HCT116 (cell line): Measurements from ENCODE around the gene BBX. TPM values are rescaled to one million over a fixed set of nuclear protein-coding genes. Genes with fewer than 3 reads are reported as not detected.

Source experiments
- ATAC-seq: fragments of 200-7000 bp; cut with Tn5 transposase; 2 replicates; pipeline ENCODE4 v1.9.1; 2020; ENCODE audit warnings: mild to moderate bottlenecking, moderate library complexity
- BruUV-seq: library from RNA; stranded (reverse); fragments of 400-500 nt; replicated peaks from 2 replicates; lab custom pipeline; 2021; lab: Mats Ljungman, UMichigan
- CTCF ChIA-PET: fragments of 300-600 bp; sonication (Branson Sonifier 250); formaldehyde crosslinking; loops from one replicate; lab custom pipeline; 2021; ENCODE audit warnings: antibody characterized with exemption; lab: Charles Lee
- POLR2A ChIA-PET: fragments of 300-600, 350-600 bp; sonication (Branson Sonifier 250); formaldehyde crosslinking; loops from one replicate; lab custom pipeline; 2021; ENCODE audit warnings: antibody characterized with exemption; lab: Charles Lee
- RAD21 ChIA-PET, 2 experiments: fragments of 300-600 bp; sonication (Branson Sonifier 250); formaldehyde crosslinking; loops; one replicate each; lab custom pipeline; 2023; ENCODE audit warnings: low total read pairs in 2 of 2; ENCODE audit not compliant: uncharacterized antibody in 2 of 2, unreplicated experiment in 2 of 2, low non-redundant PET in 1 of 2; lab: Charles Lee
- DNase-seq: peaks from one replicate; pipeline ENCODE4 v3.0.0-alpha.2; 2010; ENCODE audit warnings: low read depth, low spot score
- H2AFZ ChIP-seq: fragments of 200-600 bp; shearing (Covaris generic), sonication (generic); 2 replicates; pipeline ENCODE4 v1.6.1; 2017; ENCODE audit warnings: low read depth, mixed run types, mixed read lengths, antibody characterized with exemption, low read length; ENCODE audit not compliant: poor library complexity, severe bottlenecking
- H3K27ac ChIP-seq: 2 replicates; pipeline ENCODE4 v1.5.1; 2012; ENCODE audit warnings: low read depth, low read length
- H3K27me3 ChIP-seq: fragments of 200-600 bp; sonication (generic); 2 replicates; pipeline ENCODE4 v1.6.1; 2016; ENCODE audit warnings: mixed run types, low read length, mixed read lengths; ENCODE audit not compliant: insufficient read depth
- H3K36me3 ChIP-seq, 2 experiments: fragments of 200-500 bp in 1 of 2; fragments of 200-600 bp in 1 of 2; sonication (Bioruptor generic) in 1 of 2; sonication (generic) in 1 of 2; 2 replicates each; pipeline versions ENCODE4 v1.5.1 to v1.6.1; 2014 to 2016; ENCODE audit warnings: low read length in 2 of 2, inconsistent platforms in 1 of 2, mixed read lengths in 1 of 2, mixed run types in 1 of 2; ENCODE audit not compliant: insufficient read depth in 2 of 2, control insufficient read depth in 1 of 2
- H3K4me1 ChIP-seq, 2 experiments: fragments of 200-600 bp in 1 of 2; sonication (generic) in 1 of 2; 2 replicates each; pipeline versions ENCODE4 v1.5.1 to v1.6.1; 2012 to 2017; ENCODE audit warnings: low read length in 2 of 2, inconsistent platforms in 1 of 2, mild to moderate bottlenecking in 1 of 2, mixed read lengths in 1 of 2, mixed run types in 1 of 2, moderate library complexity in 1 of 2; ENCODE audit not compliant: insufficient read depth in 2 of 2, control insufficient read depth in 1 of 2
- H3K4me2 ChIP-seq: fragments of 200-600 bp; sonication (generic); 2 replicates; pipeline ENCODE4 v1.6.1; 2017; ENCODE audit warnings: mixed run types, low read length, mixed read lengths
- H3K4me3 ChIP-seq, 2 experiments: fragments of 200-600 bp in 1 of 2; sonication (generic) in 1 of 2; replicated peaks in 1 of 2; 2 replicates each; pipeline ENCODE4 v1.5.1; 2011 to 2016; ENCODE audit warnings: low read length in 2 of 2, control low read depth in 1 of 2, low read depth in 1 of 2, mild to moderate bottlenecking in 1 of 2, mixed read lengths in 1 of 2, mixed run types in 1 of 2
- H3K79me2 ChIP-seq: fragments of 200-600 bp; sonication (generic); 2 replicates; pipeline ENCODE4 v1.6.1; 2017; ENCODE audit warnings: mild to moderate bottlenecking, mixed run types, low read length, moderate library complexity, mixed read lengths; ENCODE audit not compliant: insufficient read depth
- H3K9ac ChIP-seq: fragments of 200-600 bp; sonication (generic); 2 replicates; pipeline ENCODE4 v1.6.1; 2016; ENCODE audit warnings: low read length, mixed read lengths
- H3K9me2 ChIP-seq: fragments of 200-600 bp; sonication (generic), shearing (Covaris generic); 2 replicates; pipeline ENCODE4 v1.6.1; 2017; ENCODE audit warnings: mixed run types, mild to moderate bottlenecking, moderate library complexity; ENCODE audit not compliant: insufficient read depth
- H3K9me3 ChIP-seq, 2 experiments: fragments of 200-500 bp in 1 of 2; fragments of 200-600 bp in 1 of 2; sonication (Bioruptor generic) in 1 of 2; sonication (generic) in 1 of 2; 2 replicates each; pipeline ENCODE4 v1.6.1; 2014 to 2017; ENCODE audit warnings: low read length in 2 of 2, mixed read lengths in 2 of 2, inconsistent platforms in 1 of 2, low read depth in 1 of 2, mild to moderate bottlenecking in 1 of 2, mixed run types in 1 of 2, moderate library complexity in 1 of 2; ENCODE audit not compliant: control insufficient read depth in 1 of 2, insufficient read depth in 1 of 2
- H4K20me1 ChIP-seq: fragments of 200-600 bp; sonication (generic), shearing (Covaris generic); 2 replicates; pipeline ENCODE4 v1.6.1; 2017; ENCODE audit warnings: mixed run types, mild to moderate bottlenecking, moderate library complexity; ENCODE audit not compliant: insufficient read depth
- CEBPB ChIP-seq: IDR thresholded peaks from 2 replicates; pipeline ENCODE4 v1.6.1; 2012; ENCODE audit warnings: low read depth
- EGR1 ChIP-seq: IDR thresholded peaks from 2 replicates; pipeline ENCODE4 v1.6.1; 2012; ENCODE audit warnings: low read depth
- EZH2 ChIP-seq: fragments of 200-600 bp; sonication (generic); IDR thresholded peaks from 2 replicates; pipeline ENCODE4 v1.6.1; 2017; ENCODE audit warnings: antibody characterized with exemption, mixed run types
- EZH2phosphoT487 ChIP-seq: fragments of 200-600 bp; IDR thresholded peaks from 2 replicates; pipeline ENCODE4 v1.6.1; 2018; ENCODE audit warnings: antibody characterized with exemption, borderline replicate concordance
- JUND ChIP-seq: IDR thresholded peaks from 2 replicates; pipeline ENCODE4 v1.6.1; 2012
- POLR2A ChIP-seq: IDR thresholded peaks from 2 replicates; pipeline ENCODE4 v1.7.0; 2011; ENCODE audit warnings: borderline replicate concordance; ENCODE audit not compliant: insufficient read depth, insufficient read length; ENCODE audit errors: extremely low read depth
- POLR2AphosphoS5 ChIP-seq: IDR thresholded peaks from 2 replicates; pipeline ENCODE4 v1.6.1; 2011; ENCODE audit warnings: mild to moderate bottlenecking, low read depth, low read length, moderate library complexity
- RAD21 ChIP-seq: IDR thresholded peaks from 2 replicates; pipeline ENCODE4 v1.6.1; 2012; ENCODE audit warnings: low read depth, mild to moderate bottlenecking
- REST ChIP-seq: IDR thresholded peaks from 2 replicates; pipeline ENCODE4 v1.6.1; 2012; ENCODE audit warnings: low read depth
- SRF ChIP-seq: IDR thresholded peaks from 2 replicates; pipeline ENCODE4 v1.6.1; 2012; ENCODE audit warnings: low read depth
- TCF7L2 ChIP-seq: IDR thresholded peaks from 2 replicates; pipeline ENCODE4 v1.7.0; 2011; ENCODE audit warnings: borderline replicate concordance, inconsistent platforms; ENCODE audit not compliant: insufficient read depth, insufficient read length; ENCODE audit errors: extremely low read depth
- YY1 ChIP-seq: IDR thresholded peaks from 2 replicates; pipeline ENCODE4 v1.6.1; 2011; ENCODE audit warnings: low read length, low read depth, moderate library complexity, mild to moderate bottlenecking; ENCODE audit not compliant: insufficient replicate concordance; ENCODE audit errors: extremely low read depth
- ZFX ChIP-seq: fragments of 450-650 bp; IDR thresholded peaks from 2 replicates; pipeline ENCODE4 v1.6.1; 2017
- ZNF274 ChIP-seq: fragments of 200-500 bp; sonication (Bioruptor generic); IDR thresholded peaks from 2 replicates; pipeline ENCODE4 v1.6.1; 2014; ENCODE audit warnings: mild to moderate bottlenecking, low read depth, low read length, inconsistent platforms
- intact Hi-C: fragments of 100-400 bp; cut with micrococcal nuclease; formaldehyde crosslinking; loops from 2 replicates; pipeline ENCODE4 v1.10.0; 2022
- total RNA-seq: library from RNA; stranded (reverse); gene quantifications from one replicate; pipeline ENCODE4 v1.2.1, GENCODE V29; 2021; ENCODE audit not compliant: unreplicated experiment
- TF ChIP-seq, protein P1 (sequence below): IDR thresholded peaks from 2 replicates; pipeline ENCODE4 v1.6.1; 2011; ENCODE audit warnings: mild to moderate bottlenecking, low read length, moderate library complexity; ENCODE audit not compliant: insufficient replicate concordance; ENCODE audit errors: extremely low read depth
- TF ChIP-seq, protein P2 (sequence below): IDR thresholded peaks from 2 replicates; pipeline ENCODE4 v1.6.1; 2012
- TF ChIP-seq, protein P3 (sequence below), 3 experiments: fragments of 200-600 bp in 1 of 3; sonication (generic) in 1 of 3; IDR thresholded peaks in 2 of 3; conservative IDR thresholded peaks in 1 of 3; 2 replicates each; pipeline ENCODE4 v1.5.1; 2012 to 2017; ENCODE audit warnings: low read depth in 2 of 3, low read length in 2 of 3, antibody characterized with exemption in 1 of 3, borderline replicate concordance in 1 of 3, control low read depth in 1 of 3, mild to moderate bottlenecking in 1 of 3, mixed read lengths in 1 of 3, mixed run types in 1 of 3, moderate library complexity in 1 of 3; ENCODE audit not compliant: insufficient read depth in 1 of 3

Gene BBX
- total RNA-seq, 1 experiment from 2014 or later, result 55.6 TPM

DNA sequence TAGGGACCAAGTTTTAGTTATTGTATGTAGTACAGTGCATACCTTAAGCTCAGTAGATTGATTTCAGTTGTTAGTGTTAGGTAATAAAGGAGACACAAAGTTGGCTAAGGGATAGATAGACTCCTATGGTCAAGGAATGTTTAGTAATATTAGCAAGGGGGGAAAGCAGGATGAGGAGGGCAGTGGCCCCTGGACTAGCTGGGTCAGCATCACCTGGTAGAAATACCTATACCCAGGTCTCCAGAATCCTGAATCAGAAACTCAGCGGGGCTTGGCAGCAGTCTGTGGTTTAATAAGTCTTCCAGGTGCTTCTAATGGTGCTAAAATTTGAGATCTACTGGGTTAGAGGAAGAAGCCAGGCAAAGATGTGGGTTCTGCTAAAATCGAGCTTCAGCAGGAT, 35.0 kb downstream of the BBX start:
- Histone ChIP-seq H3K9ac (no peak overlapping the region), H3K4me2 (no peak overlapping the region), H3K79me2 (peaks cover 16% of the 10 kb centered on the region), H3K27ac (no peak overlapping the region), H3K27me3 (no peaks in the 10 kb centered on the region), H3K4me3 (no peak overlapping the region), H2AFZ (no peak overlapping the region), H3K9me2 (no peaks in the 10 kb centered on the region), H3K9me3 (no peaks in the 10 kb centered on the region), H4K20me1 (no peaks in the 10 kb centered on the region), H3K4me1 (no peaks in the 10 kb centered on the region), H3K36me3 (no peaks in the 10 kb centered on the region)
- ChIA-PET RAD21 (no interaction called here), CTCF (no interaction called here), POLR2A (no interaction called here)
- ATAC-seq, result no peak
- BruUV-seq, result no TSS peak
- no peak for DNase-seq
- TF ChIP-seq TCF7L2, result no peak
- TF ChIP-seq CEBPB, result no peak
- TF ChIP-seq SRF, result no peak
- TF ChIP-seq EZH2phosphoT487, result no peak
- no peak for TF ChIP-seq ZFX
- TF ChIP-seq YY1, result no peak
- TF ChIP-seq, protein P1, sequence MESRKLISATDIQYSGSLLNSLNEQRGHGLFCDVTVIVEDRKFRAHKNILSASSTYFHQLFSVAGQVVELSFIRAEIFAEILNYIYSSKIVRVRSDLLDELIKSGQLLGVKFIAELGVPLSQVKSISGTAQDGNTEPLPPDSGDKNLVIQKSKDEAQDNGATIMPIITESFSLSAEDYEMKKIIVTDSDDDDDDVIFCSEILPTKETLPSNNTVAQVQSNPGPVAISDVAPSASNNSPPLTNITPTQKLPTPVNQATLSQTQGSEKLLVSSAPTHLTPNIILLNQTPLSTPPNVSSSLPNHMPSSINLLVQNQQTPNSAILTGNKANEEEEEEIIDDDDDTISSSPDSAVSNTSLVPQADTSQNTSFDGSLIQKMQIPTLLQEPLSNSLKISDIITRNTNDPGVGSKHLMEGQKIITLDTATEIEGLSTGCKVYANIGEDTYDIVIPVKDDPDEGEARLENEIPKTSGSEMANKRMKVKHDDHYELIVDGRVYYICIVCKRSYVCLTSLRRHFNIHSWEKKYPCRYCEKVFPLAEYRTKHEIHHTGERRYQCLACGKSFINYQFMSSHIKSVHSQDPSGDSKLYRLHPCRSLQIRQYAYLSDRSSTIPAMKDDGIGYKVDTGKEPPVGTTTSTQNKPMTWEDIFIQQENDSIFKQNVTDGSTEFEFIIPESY, result no peak
- no peak for TF ChIP-seq RAD21
- TF ChIP-seq, protein P2, sequence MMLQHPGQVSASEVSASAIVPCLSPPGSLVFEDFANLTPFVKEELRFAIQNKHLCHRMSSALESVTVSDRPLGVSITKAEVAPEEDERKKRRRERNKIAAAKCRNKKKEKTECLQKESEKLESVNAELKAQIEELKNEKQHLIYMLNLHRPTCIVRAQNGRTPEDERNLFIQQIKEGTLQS, result no peak
- TF ChIP-seq EGR1, result no peak
- no peak for TF ChIP-seq POLR2A
- TF ChIP-seq REST, result no peak
- TF ChIP-seq JUND, result no peak
- TF ChIP-seq EZH2, result no peak
- TF ChIP-seq, protein P3, sequence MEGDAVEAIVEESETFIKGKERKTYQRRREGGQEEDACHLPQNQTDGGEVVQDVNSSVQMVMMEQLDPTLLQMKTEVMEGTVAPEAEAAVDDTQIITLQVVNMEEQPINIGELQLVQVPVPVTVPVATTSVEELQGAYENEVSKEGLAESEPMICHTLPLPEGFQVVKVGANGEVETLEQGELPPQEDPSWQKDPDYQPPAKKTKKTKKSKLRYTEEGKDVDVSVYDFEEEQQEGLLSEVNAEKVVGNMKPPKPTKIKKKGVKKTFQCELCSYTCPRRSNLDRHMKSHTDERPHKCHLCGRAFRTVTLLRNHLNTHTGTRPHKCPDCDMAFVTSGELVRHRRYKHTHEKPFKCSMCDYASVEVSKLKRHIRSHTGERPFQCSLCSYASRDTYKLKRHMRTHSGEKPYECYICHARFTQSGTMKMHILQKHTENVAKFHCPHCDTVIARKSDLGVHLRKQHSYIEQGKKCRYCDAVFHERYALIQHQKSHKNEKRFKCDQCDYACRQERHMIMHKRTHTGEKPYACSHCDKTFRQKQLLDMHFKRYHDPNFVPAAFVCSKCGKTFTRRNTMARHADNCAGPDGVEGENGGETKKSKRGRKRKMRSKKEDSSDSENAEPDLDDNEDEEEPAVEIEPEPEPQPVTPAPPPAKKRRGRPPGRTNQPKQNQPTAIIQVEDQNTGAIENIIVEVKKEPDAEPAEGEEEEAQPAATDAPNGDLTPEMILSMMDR (IDR thresholded peaks at IDR 0.05 in 2 of 3, conservative IDR thresholded peaks at IDR 0.05 in 1 of 3; ENCODE audit: borderline replicate concordance in 1 of 3, insufficient read depth in 1 of 3, low read depth in 2 of 3, low read length in 2 of 3), result no peak
- TF ChIP-seq POLR2AphosphoS5, result no peak
- no peak for TF ChIP-seq ZNF274
- intact Hi-C loops, result no loop called here
